NCI-H82 treated with DMSO at 0.1 percent for 48 hours (cell line): Measurements from ENCODE around the gene VDAC2.

Experiments
- DNase-seq: peaks from one replicate; lab custom pipeline; 2025; ENCODE audit not compliant: unreplicated experiment; lab: John Stamatoyannopoulos, UW

The VDAC2 gene

GRCh38 chr10:75250934-75251333 lies 40.3 kb downstream of the VDAC2 start:
- no peak for DNase-seq

GRCh38 chr10:75253281-75254220 lies 43.0 kb downstream of the VDAC2 start:
- no peak for DNase-seq

GRCh38 chr10:75254739-75255138 lies 44.1 kb downstream of the VDAC2 start:
- no peak for DNase-seq

- no peak for DNase-seq
Observed at GRCh38 chr10:75260990-75261389, 50.4 kb downstream of the VDAC2 start.

- DNase-seq, result peak; percentile 8
Observed at GRCh38 chr10:75261813-75262705, 51.5 kb downstream of the VDAC2 start.

- no peak for DNase-seq
Observed at GRCh38 chr10:75263806-75264205, 53.2 kb downstream of the VDAC2 start.

- peak; percentile 91 for DNase-seq
Observed at GRCh38 chr10:75265856-75266255, 55.3 kb downstream of the VDAC2 start.

- no peak for DNase-seq
Observed at GRCh38 chr10:75266945-75267344, 56.3 kb downstream of the VDAC2 start.

GRCh38 chr10:75269605-75270004 lies 59.0 kb downstream of the VDAC2 start:
- no peak for DNase-seq

- DNase-seq, result no peak
Observed at GRCh38 chr10:75272094-75272493, 61.5 kb downstream of the VDAC2 start.

GRCh38 chr10:75272896-75273295 lies 62.3 kb downstream of the VDAC2 start:
- DNase-seq, result no peak

- no peak for DNase-seq
Observed at GRCh38 chr10:75276069-75276872, 65.7 kb downstream of the VDAC2 start.

GRCh38 chr10:75280236-75280635 lies 69.6 kb downstream of the VDAC2 start:
- no peak for DNase-seq
